H7 (cell line): Measurements from ENCODE around the gene CBX4. TPM values are rescaled to one million over a fixed set of nuclear protein-coding genes. Genes with fewer than 3 reads are reported as not detected.

ENCODE experiments used
- DNase-seq: peaks from one replicate; pipeline ENCODE4 v3.0.0; 2012
- H3K27me3 ChIP-seq: 2 replicates; pipeline ENCODE4 v1.6.0; 2011; ENCODE audit warnings: mild to moderate bottlenecking, low read length; ENCODE audit not compliant: control insufficient read depth, insufficient read depth
- H3K36me3 ChIP-seq: replicated peaks from 2 replicates; pipeline ENCODE4 v1.5.1; 2011; ENCODE audit warnings: low read length; ENCODE audit not compliant: control insufficient read depth, insufficient read depth
- H3K4me3 ChIP-seq: 2 replicates; pipeline ENCODE4 v1.5.1; 2011; ENCODE audit warnings: low read depth, mild to moderate bottlenecking, control low read depth, low read length, moderate library complexity; ENCODE audit not compliant: insufficient read depth
- total RNA-seq: library from RNA; depleted of rRNA; stranded (reverse); fragments of >200 nt; shearing (Covaris generic); gene quantifications from 2 replicates; pipeline ENCODE4 v1.2.3, GENCODE V29; 2014

CBX4 gene
- total RNA-seq, 1 experiment from 2014 or later = 6.4 TPM

DNA sequence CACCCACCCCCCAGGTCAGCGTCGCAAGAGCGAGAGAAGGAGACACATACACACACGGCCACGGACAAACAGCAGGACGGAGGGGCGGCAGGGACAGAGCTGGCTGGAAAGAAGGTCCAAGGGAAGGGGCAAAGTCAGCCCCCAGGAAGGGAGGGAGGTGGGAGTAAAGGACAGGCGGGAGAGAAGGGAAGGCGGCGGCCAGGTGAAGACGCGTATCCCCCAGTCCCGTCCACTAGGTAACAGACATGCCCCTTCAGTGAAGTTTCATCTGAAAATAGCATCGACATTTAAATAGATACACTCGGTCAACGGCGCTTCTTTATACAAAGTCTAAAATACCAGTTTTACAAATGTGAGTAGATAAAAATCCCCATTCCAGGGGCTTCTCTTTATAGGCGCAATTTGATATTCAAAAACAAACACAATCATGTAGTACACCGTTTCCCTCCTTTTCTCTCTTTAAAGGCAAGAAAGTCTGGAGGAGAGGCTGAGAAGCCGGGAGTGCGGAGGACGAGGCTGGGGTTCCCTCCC lies 46.8 kb downstream of the CBX4 start:
- H3K27me3 ChIP-seq = peaks cover 88% of the 10 kb centered on the region
- DNase-seq = peak; percentile 85
- H3K36me3 ChIP-seq = no peaks in the 10 kb centered on the region
- no peak overlapping the region for H3K4me3 ChIP-seq

GRCh38 chr17:79791735-79792161 lies 47.5 kb downstream of the CBX4 start:
- peaks cover 91% of the 10 kb centered on the region for H3K27me3 ChIP-seq
- H3K36me3 ChIP-seq = no peaks in the 10 kb centered on the region
- peak; percentile 79 for DNase-seq
- no peak overlapping the region for H3K4me3 ChIP-seq

DNA sequence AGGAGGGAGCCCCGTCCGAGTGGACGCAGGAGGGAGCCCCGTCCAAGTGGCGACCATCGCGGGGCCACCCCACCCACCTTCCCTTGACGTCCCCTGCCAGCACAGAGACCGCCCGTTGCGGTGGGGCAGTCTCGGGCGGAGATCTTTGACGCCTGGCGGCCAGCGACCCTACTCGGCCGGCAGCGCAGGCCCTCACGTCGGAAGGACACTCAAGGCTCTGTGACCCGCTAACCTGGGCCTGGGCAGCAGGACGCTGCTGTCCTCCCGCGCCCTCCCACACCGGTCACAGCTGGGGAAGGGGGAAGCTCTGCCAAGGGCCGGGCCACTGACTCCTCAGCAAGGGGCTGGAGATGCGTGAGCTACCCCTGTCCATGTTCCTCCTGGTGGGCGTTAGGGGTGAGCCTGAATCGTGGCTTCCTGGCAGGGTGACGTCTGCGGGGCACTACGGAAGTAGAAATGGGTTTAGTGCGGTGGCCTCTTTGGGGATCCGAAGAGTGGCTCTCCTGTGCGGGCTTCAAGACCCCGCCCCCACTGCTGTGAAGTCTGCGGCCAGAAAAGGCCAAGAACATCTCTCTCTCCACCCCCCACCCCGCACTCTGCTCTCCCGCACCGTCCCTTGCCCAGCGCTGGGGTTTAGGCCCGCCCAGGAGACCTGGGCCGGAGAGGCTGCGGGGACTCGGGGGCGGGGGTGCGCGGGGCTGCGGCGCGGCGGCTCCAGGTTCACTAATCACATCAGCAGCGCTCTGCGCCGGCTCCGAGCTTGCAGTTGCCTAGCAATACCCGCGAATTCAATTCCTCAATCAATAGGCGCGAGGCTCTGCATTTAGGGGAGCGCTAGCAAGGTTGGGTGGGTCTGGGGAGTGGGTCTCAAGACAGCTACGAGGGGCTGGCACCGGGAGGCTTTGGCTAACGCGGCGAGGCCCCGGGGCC lies 48.2 kb downstream of the CBX4 start:
- peaks cover 84% of the 10 kb centered on the region for H3K27me3 ChIP-seq
- peak; percentile 81 for DNase-seq
- no peaks in the 10 kb centered on the region for H3K36me3 ChIP-seq
- H3K4me3 ChIP-seq = no peak overlapping the region

- peaks cover 1% of the 10 kb centered on the region; the same call in 1 of the 2 replicates for H3K36me3 ChIP-seq
- H3K27me3 ChIP-seq = peaks cover 75% of the 10 kb centered on the region
- H3K4me3 ChIP-seq = peak overlapping the region; percentile 41
- peak; percentile 98 for DNase-seq
Measured at GRCh38 chr17:79789943-79790804, 49.1 kb downstream of the CBX4 start.

DNA sequence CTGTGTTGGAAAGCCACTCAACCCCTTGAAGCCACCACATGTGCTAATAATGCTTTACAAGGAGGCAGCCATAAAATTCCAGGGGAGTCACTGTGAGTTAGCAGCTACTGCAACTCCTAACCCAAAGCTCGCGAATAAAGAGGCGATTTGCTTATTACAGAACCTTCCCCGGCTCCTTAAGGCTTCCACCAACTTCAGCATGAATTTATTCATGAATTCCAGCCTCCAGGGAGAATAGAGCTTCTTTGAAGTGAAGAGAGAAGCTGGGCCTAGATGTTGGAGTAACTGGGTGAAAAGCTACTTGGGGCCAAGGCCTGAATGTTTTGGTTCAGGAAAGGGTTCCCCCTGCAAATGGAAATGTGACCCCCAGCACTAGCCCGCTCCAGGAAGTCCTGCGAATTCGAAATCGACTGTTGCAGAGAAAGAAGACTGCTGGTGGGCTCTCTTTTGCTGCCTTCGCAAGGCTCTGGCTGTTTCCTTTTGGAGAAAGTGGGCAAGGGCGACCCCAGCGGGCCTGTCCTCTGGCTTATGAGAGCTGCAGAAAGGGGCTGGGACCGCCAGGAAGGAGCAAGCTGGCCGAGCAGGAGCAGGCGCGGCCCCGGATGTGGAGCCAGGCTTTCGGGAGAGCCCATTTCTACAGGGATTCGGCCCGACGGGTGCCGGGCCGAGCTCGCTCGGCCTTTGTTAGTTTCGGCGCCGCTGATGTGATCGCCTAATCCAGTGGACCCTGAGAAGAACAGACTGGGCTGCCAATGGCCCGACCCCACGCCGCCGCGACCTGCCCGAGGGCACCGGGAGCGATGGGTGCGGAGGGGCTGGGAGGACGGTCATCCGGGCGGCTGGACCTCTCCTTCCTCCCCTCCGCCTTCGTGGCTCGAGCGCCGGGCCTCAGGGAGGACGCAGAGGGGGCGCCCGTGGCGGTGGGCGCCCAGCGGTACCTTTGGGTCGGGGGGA lies 50.0 kb downstream of the CBX4 start:
- DNase-seq = peak; percentile 94
- Histone ChIP-seq H3K4me3 (peak overlapping the region; percentile 41), H3K36me3 (peaks cover 5% of the 10 kb centered on the region; the same call in 1 of the 2 replicates), H3K27me3 (peaks cover 66% of the 10 kb centered on the region)

DNA sequence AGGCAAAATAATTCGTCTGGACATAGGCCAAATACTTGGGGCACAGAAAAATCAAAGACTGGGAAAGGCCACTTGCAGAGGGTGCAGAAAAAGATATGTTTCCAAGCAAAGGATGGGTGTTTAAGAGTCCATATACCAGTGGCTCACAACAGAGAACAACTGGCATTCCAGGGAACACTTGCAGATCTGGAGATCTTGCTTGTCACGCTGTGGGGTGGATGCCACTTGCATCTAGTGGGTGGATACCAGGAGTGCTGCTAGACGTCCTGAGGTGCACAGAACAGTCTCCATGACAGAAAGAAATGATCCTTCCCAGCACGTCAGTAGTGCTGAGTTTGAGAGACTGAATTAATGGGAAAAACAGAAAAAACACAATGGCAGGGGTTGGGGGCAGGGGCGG lies 50.8 kb downstream of the CBX4 start:
- peak; percentile 40 for DNase-seq
- no peak overlapping the region for H3K4me3 ChIP-seq
- peaks cover 58% of the 10 kb centered on the region for H3K27me3 ChIP-seq
- peaks cover 5% of the 10 kb centered on the region for H3K36me3 ChIP-seq

DNA sequence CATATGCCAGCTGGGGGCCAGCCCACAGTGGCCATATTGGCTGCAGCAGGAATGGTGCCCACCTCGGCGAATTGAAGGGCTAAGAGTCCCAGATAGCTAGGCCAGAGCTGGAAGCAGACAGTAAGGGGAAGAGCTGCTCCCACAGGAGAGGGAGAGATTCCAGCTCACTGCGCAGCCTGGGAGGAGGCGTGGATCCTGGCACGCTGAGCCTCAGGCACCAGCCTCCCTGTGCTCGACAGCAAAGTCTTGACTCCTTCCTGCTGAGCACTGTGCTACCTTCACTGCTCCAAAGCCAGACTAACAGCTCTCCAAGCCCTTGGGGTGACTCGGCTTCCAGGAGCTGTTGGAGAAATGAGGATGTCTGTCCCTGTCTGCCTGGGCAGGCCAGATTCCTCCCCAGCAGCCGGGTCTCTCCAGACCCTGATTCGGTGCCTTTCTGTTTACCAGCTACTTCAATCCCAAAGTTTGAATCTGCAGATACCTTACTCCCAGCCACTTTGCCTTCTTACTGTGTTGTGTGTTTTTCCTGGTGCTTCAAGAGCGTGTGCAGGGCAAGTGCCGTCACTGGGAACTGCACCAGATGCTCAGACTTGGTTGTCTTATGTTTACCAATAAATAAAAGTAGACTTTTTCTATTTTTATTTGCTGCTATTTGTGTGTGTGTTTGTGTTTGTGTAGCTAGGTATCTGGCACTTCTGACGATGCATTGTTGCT lies 52.2 kb downstream of the CBX4 start:
- Histone ChIP-seq H3K4me3 (no peak overlapping the region), H3K27me3 (peaks cover 45% of the 10 kb centered on the region)

GRCh38 chr17:79785900-79786810 lies 53.1 kb downstream of the CBX4 start:
- H3K4me3 ChIP-seq = no peak overlapping the region

More for the DNA sequence above, 52.2 kb downstream of the CBX4 start:
- DNase-seq = peak; percentile 34
- H3K36me3 ChIP-seq = peaks cover 11% of the 10 kb centered on the region

GRCh38 chr17:79785017-79785899 lies 54.0 kb downstream of the CBX4 start:
- no peak for DNase-seq
- peaks cover 20% of the 10 kb centered on the region for H3K36me3 ChIP-seq
- peaks cover 27% of the 10 kb centered on the region for H3K27me3 ChIP-seq
- no peak overlapping the region for H3K4me3 ChIP-seq

More at GRCh38 chr17:79785900-79786810, 53.1 kb downstream of the CBX4 start:
- Histone ChIP-seq H3K27me3 (peaks cover 36% of the 10 kb centered on the region), H3K36me3 (peaks cover 16% of the 10 kb centered on the region)
- peak; percentile 71 for DNase-seq

DNA sequence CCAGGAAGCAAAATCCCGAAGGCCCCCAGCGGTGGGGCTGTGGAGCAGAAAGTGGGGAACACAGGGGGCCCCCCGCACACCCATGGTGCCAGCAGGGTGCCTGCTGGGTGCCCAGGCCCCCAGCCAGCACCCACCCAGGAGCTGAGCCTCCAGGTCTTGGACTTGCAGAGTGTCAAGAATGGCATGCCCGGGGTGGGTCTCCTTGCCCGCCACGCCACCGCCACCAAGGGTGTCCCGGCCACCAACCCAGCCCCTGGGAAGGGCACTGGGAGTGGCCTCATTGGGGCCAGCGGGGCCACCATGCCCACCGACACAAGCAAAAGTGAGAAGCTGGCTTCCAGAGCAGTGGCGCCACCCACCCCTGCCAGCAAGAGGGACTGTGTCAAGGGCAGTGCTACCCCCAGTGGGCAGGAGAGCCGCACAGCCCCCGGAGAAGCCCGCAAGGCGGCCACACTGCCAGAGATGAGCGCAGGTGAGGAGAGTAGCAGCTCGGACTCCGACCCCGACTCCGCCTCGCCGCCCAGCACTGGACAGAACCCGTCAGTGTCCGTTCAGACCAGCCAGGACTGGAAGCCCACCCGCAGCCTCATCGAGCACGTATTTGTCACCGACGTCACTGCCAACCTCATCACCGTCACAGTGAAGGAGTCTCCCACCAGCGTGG lies 54.8 kb downstream of the CBX4 start:
- peaks cover 28% of the 10 kb centered on the region for H3K36me3 ChIP-seq
- no peak overlapping the region for H3K4me3 ChIP-seq
- H3K27me3 ChIP-seq = peaks cover 19% of the 10 kb centered on the region
- DNase-seq = no peak

GRCh38 chr17:79783891-79784290 lies 55.3 kb downstream of the CBX4 start:
- Histone ChIP-seq H3K27me3 (peaks cover 13% of the 10 kb centered on the region), H3K4me3 (no peak overlapping the region), H3K36me3 (peaks cover 28% of the 10 kb centered on the region)
- no peak for DNase-seq
